Fibroblast of pulmonary artery (primary cell): Measurements from ENCODE around the gene RPN2.

Source experiments
- DNase-seq: peaks from one replicate; pipeline ENCODE4 v3.0.0-alpha.2; 2010; ENCODE audit warnings: low read depth
- H3K4me3 ChIP-seq: replicated peaks from 2 replicates; pipeline ENCODE4 v1.5.1; 2011; ENCODE audit warnings: low read depth, mild to moderate bottlenecking, control low read depth, low read length, moderate library complexity
- TF ChIP-seq, protein P1 (sequence below): IDR thresholded peaks from 2 replicates; pipeline ENCODE4 v1.5.1; 2011; ENCODE audit warnings: mild to moderate bottlenecking, control low read depth, low read length, inconsistent platforms; ENCODE audit errors: missing control alignments

Gene RPN2

DNA sequence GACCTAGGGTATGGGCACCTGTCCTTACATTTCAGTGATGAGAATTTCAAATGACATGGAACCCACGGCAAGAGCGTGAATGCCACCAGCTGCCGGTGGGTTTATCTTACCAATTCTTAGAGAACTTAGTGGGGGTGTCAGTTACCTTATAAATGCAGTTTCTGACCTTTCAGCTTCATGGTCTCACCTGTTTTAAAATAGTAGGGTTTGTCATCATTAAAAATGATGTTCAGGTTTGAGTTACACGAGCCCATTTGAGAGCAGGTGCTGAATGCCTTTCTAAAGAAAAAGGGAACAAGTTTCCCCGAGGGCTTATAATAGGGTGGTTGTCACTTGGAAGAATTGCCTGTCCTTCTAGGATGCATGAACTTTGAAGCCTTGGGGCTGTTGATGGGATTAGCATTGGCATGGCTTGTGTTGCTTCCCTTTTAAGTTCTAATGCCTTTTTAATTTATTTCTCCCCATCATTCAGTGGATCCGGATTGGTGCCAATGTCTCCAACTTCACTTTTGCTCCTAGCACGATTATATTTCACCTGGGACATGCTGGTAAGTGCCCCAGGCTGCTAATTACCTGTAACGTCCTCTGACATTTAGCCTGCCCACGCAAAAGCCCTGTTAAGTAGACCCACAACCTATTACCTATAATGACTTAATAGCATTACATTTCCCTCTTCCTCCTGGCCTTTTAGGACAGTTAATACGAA is 54.6 kb downstream of the RPN2 start:
- TF ChIP-seq, protein P1, sequence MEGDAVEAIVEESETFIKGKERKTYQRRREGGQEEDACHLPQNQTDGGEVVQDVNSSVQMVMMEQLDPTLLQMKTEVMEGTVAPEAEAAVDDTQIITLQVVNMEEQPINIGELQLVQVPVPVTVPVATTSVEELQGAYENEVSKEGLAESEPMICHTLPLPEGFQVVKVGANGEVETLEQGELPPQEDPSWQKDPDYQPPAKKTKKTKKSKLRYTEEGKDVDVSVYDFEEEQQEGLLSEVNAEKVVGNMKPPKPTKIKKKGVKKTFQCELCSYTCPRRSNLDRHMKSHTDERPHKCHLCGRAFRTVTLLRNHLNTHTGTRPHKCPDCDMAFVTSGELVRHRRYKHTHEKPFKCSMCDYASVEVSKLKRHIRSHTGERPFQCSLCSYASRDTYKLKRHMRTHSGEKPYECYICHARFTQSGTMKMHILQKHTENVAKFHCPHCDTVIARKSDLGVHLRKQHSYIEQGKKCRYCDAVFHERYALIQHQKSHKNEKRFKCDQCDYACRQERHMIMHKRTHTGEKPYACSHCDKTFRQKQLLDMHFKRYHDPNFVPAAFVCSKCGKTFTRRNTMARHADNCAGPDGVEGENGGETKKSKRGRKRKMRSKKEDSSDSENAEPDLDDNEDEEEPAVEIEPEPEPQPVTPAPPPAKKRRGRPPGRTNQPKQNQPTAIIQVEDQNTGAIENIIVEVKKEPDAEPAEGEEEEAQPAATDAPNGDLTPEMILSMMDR, result no peak
- DNase-seq, result no peak
- H3K4me3 ChIP-seq, result no peak overlapping the region

DNA sequence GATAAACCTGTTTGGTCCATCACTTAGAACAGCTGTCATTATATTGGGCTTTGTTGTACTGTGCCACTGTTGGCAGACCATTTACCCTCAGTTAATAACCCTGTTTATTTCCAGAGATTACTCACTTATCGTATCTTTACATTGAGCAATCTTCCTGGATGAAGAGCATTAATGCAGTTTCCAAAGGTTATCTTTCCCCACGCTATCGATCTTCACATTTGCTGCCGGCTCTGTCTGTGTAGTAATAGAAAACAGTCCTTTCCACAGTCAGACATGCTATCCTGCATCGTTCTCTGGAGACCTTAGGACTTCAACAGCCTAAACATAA is 55.1 kb downstream of the RPN2 start:
- TF ChIP-seq, protein P1, result no peak
- DNase-seq, result no peak
- H3K4me3 ChIP-seq, result no peak overlapping the region

DNA sequence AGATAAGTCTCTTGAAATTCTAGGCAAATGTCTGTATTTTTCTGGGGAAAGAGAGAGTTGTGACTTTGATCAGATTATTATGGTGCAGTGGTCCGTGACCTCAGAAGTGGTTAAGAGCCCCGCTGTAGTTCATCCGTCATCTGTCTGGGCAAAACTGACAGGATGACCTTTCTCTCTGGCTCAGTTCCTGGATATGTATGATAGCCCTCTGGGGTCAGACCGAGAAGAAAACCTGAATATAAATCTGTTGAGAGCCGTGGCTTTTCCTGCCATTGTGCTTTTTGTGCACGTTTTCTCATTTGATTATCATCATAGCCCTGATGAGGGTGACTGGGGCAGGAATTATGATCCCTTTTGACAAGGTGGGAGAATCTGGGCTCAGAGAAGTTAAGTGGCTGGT is 55.9 kb downstream of the RPN2 start:
- TF ChIP-seq, protein P1, result no peak
- H3K4me3 ChIP-seq, result no peak overlapping the region
- DNase-seq, result no peak

DNA sequence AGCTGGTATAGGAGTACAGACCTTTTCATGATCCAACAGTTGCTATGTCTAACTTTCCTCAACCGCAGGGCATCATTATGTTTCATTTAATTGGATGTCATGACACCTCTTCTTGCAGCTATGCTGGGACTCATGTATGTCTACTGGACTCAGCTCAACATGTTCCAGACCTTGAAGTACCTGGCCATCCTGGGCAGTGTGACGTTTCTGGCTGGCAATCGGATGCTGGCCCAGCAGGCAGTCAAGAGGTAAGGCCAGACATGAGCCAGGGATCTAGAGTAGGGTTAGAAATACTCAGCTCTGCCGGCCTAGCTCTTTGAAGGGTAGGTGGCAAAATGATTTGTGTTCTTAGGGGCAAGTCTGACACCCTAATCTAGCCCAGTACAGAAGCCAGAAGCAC is 57.3 kb downstream of the RPN2 start:
- no peak for DNase-seq
- no peak overlapping the region for H3K4me3 ChIP-seq
- TF ChIP-seq, protein P1, result no peak

DNA sequence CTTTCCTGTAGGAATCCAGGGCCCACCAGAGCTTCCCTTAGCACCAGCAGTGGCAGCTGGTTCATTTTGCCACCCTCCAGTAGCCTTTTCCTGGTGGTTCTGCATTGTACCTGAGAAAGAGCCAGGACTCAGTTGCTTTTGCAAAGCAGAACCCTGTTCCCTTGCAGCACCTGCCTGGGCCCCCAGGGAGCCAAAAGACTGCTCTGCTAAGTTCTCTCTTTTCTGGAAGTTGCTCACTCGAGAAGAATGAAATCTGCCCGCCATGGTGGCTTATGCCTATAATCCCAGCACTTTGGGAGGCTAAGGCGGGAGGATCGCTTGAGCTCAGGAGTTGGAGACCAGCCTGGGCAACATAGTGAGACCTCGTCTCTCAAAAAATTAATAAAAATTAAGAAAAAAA is 58.5 kb downstream of the RPN2 start:
- H3K4me3 ChIP-seq, result no peak overlapping the region
- no peak for DNase-seq
- TF ChIP-seq, protein P1, result no peak

DNA sequence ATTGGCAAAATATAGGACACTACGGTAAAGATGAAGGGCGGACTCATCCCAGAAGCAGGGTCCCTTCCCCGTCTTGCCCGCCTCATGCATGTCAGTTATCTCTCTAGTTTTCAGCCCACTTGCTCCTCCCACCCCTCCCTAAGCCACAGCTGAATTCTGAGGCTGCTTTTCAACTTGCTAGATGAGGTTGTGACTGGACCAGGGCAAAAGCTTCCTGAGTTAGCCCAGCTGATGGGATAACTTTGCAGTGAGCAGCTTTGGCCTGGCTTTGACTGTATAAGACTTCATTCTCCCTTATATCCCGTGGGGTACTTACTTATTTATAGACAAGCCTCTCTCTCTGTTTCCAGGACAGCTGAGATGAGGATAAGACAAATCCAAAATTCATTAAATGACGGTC is 59.3 kb downstream of the RPN2 start:
- no peak overlapping the region for H3K4me3 ChIP-seq
- DNase-seq, result no peak
- TF ChIP-seq, protein P1, result no peak

DNA sequence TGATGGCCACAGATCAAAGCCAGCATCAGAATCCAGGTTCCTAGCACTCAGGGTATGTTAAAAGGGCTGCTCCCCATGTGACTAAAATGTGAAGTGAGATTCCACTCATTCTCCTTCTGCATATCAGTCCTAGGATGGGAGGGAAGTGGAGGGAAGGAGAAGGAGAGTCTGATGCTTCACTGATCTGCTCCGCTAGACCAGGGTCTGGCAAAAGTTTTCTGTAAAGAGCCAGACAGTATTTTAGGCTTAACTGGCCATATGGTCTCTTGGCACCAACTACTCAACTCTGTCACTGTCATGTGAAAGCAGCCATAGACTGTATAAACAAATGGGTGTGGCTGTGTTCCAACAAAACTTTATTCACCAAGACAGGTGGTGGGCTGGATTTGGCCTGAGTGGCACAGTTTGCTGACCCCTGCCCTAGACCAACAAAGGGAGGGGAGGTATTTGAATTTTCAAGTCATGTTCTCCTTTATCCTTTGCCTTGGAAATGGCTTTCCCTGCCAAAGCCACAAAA is 59.9 kb downstream of the RPN2 start:
- TF ChIP-seq, protein P1, result no peak
- DNase-seq, result peak; percentile 11
- H3K4me3 ChIP-seq, result no peak overlapping the region
